ENCODE results near the gene MARK3.

GRCh38 chr14:103336191-103336590 is 49.0 kb upstream of the MARK3 start:
- TF ChIP-seq CTCF (IDR thresholded peaks at IDR 0.05; ENCODE audit: insufficient read depth, low read length) = no peak
- TF ChIP-seq POLR2AphosphoS5 (IDR thresholded peaks at IDR 0.05; ENCODE audit: low read depth) = no peak

Measured in HL-60 (cell line).